ENCODE data around the gene CPHXL2.

Gene CPHXL2

DNA sequence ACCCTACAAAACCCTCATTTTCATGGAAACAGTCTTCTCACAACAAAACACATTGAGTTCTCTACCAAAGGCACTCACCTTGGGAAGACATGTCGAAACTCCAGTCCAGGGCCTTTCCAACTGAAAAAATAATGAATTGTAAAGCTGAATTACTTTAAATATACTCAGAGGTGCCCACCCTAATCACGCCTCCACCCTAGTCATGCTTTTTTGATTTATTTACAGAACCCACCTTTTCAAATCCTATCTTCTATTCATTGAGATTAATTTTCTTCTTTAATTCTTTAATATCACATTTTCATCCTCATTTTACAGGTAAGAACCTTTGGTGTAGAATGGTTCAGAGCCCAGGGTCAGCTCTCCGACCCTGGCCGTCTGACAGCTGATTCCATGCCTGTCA lies at the start of gene CPHXL2:
Gene CPHXL2, minus strand, starts transcription at position 101 of the 400 bp plus-strand sequence. Its CDS starts 10 bp downstream, at position 91.
- no peaks in the 10 kb centered on the region for H3K36me3 ChIP-seq (ENCODE audit: insufficient read depth, low read depth, low read length)
- H3K9me3 ChIP-seq (ENCODE audit: insufficient read depth, low read depth, low read length): no peaks in the 10 kb centered on the region
- H3K4me3 ChIP-seq (ENCODE audit: low read length): no peak within 1 kb of the TSS
- no peaks in the 10 kb centered on the region for H3K27me3 ChIP-seq (ENCODE audit: insufficient read depth, low read length)
- no peaks in the 10 kb centered on the region for H3K4me1 ChIP-seq (ENCODE audit: insufficient read depth, low read length)
- H3K9ac ChIP-seq (ENCODE audit: low read depth, low read length): no peak within 1 kb of the TSS
- no peak within 1 kb of the TSS for H3K27ac ChIP-seq (ENCODE audit: low read length)

DNA sequence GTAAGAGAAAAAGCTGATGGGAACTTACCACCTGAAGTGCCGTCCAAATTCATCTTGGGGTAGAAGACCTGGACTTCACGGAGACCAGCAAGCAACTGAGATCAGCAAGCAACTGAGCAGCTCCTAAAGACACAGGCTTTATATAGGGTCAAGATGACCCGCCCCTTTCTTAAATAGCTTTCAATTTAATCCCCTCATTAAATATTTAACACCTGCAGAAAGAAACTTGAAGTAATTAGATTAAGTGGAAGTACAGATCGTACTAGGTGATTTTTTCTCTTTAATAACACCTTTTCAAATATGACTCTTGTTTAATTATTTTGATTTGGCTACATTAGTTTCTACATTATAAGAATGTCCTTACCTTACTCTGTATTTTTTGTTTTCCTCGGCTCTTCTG lies 49.6 kb upstream of the CPHXL2 start, which contains the start of gene CPHXL:
Gene CPHXL, minus strand, starts transcription at position 101 of the 400 bp plus-strand sequence. Its CDS starts 48 bp downstream, at position 53.
- no peaks in the 10 kb centered on the region for H3K27me3 ChIP-seq (ENCODE audit: insufficient read depth, low read length)
- no peaks in the 10 kb centered on the region for H3K36me3 ChIP-seq (ENCODE audit: insufficient read depth, low read depth, low read length)
- H3K27ac ChIP-seq (ENCODE audit: low read length): no peak within 1 kb of the TSS
- no peak within 1 kb of the TSS for H3K4me3 ChIP-seq (ENCODE audit: low read length)
- H3K9me3 ChIP-seq (ENCODE audit: insufficient read depth, low read depth, low read length): no peaks in the 10 kb centered on the region
- no peaks in the 10 kb centered on the region for H3K4me1 ChIP-seq (ENCODE audit: insufficient read depth, low read length)
- H3K9ac ChIP-seq (ENCODE audit: low read depth, low read length): no peak within 1 kb of the TSS

DNA sequence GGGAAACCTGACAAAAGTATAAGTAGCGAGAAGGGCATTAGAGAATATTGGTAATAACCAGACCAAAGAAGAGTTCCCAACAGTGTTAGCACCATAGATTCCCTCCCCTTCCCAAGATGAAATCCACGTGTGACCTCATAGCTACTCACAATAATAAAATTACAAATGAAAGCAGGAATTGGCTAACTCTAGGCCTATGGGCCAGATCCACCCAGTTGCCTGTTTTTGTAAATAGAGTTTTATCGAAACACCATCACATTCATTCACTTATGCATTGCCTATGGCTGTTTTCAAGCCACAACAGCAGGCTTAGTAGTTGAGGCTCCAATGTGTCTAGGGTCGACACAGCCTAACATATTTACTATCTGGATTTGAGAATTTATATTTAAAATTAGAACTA lies 41.6 kb upstream of the CPHXL2 start:
- H3K27me3 ChIP-seq (ENCODE audit: insufficient read depth, low read length): no peaks in the 10 kb centered on the region; the same call in 1 of the 2 replicates
- H3K4me3 ChIP-seq (ENCODE audit: low read length): no peak overlapping the region
- H3K4me1 ChIP-seq (ENCODE audit: insufficient read depth, low read length): no peaks in the 10 kb centered on the region
- H3K9ac ChIP-seq (ENCODE audit: low read depth, low read length): no peak overlapping the region
- no peaks in the 10 kb centered on the region for H3K36me3 ChIP-seq (ENCODE audit: insufficient read depth, low read depth, low read length)
- H3K27ac ChIP-seq (ENCODE audit: low read length): no peak overlapping the region
- peaks cover 31% of the 10 kb centered on the region for H3K9me3 ChIP-seq (ENCODE audit: insufficient read depth, low read depth, low read length)

DNA sequence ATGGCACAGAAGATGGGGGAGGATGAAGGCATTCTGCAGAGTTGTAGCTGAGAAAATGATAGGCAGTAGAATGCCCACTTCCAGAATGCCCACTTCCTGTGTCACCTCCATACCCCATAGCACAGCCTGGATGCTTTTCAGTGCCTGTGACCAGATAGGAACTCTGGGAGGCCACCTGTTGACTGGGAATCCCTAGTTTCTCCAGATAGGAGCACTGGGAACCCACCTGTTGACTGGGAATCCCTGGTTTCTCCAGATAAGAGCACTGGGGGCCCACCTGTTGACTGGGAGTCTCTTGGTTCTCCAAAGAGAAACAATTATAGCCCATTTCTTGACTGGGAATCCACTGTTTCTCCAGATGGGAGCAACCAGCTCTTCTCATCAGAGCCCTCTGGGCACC lies 37.9 kb upstream of the CPHXL2 start:
- no peaks in the 10 kb centered on the region for H3K4me1 ChIP-seq (ENCODE audit: insufficient read depth, low read length)
- H3K9ac ChIP-seq (ENCODE audit: low read depth, low read length): no peak overlapping the region
- no peaks in the 10 kb centered on the region for H3K36me3 ChIP-seq (ENCODE audit: insufficient read depth, low read depth, low read length)

DNA sequence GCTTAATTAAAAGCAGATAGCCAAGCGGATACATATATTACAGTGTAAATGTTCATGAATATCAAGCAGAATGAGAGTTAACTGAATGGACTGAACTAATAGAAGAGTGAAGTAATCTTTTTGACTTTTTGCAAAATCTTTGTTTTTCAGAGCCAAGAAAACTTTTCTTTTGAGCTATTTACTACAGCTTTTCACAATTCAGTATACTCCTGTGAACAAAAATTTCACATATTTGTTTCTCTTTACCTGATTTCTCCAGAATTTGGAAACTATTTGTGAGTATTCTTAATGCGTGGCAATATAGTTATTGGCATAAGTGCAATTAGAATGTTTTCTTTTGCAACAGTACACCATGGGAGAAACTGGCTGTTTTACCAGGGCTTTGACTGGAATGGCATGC lies 33.5 kb upstream of the CPHXL2 start:
- peaks cover 35% of the 10 kb centered on the region for H3K9me3 ChIP-seq (ENCODE audit: insufficient read depth, low read depth, low read length)

More for the DNA sequence above, 37.9 kb upstream of the CPHXL2 start:
- Histone ChIP-seq H3K27me3 (ENCODE audit: insufficient read depth, low read length) (no peaks in the 10 kb centered on the region; the same call in 1 of the 2 replicates), H3K9me3 (ENCODE audit: insufficient read depth, low read depth, low read length) (peaks cover 56% of the 10 kb centered on the region), H3K4me3 (ENCODE audit: low read length) (no peak overlapping the region), H3K27ac (ENCODE audit: low read length) (no peak overlapping the region)

DNA sequence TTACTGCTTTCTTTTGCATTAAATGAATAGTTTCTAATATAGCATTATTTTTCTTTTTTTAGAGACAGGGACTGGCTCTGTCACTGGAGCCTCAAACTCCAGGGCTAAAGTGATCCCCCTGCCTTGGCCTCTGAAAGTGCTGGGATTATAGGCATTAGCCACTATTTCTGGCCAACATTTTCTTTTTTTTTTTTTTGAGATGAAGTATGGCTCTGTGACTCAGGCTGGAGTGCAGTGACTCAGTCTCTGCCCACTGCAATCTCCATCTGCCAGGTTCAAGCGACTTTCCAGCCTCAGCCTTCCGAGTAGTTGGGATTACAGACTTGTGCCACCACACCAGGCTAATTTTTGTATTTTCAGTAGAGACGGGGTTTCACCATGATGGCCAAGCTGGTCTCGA lies 26.5 kb upstream of the CPHXL2 start:
- no peaks in the 10 kb centered on the region; the same call in 1 of the 2 replicates for H3K4me1 ChIP-seq (ENCODE audit: insufficient read depth, low read length)
- H3K27ac ChIP-seq (ENCODE audit: low read length): no peak overlapping the region
- H3K36me3 ChIP-seq (ENCODE audit: insufficient read depth, low read depth, low read length): no peaks in the 10 kb centered on the region
- H3K27me3 ChIP-seq (ENCODE audit: insufficient read depth, low read length): no peaks in the 10 kb centered on the region
- no peaks in the 10 kb centered on the region; the same call in 1 of the 2 replicates for H3K9me3 ChIP-seq (ENCODE audit: insufficient read depth, low read depth, low read length)
- no peak overlapping the region for H3K9ac ChIP-seq (ENCODE audit: low read depth, low read length)
- H3K4me3 ChIP-seq (ENCODE audit: low read length): no peak overlapping the region

More for the DNA sequence above, 33.5 kb upstream of the CPHXL2 start:
- Histone ChIP-seq H3K36me3 (ENCODE audit: insufficient read depth, low read depth, low read length) (no peaks in the 10 kb centered on the region), H3K4me3 (ENCODE audit: low read length) (no peak overlapping the region), H3K9ac (ENCODE audit: low read depth, low read length) (no peak overlapping the region), H3K27ac (ENCODE audit: low read length) (no peak overlapping the region), H3K4me1 (ENCODE audit: insufficient read depth, low read length) (no peaks in the 10 kb centered on the region), H3K27me3 (ENCODE audit: insufficient read depth, low read length) (no peaks in the 10 kb centered on the region)

DNA sequence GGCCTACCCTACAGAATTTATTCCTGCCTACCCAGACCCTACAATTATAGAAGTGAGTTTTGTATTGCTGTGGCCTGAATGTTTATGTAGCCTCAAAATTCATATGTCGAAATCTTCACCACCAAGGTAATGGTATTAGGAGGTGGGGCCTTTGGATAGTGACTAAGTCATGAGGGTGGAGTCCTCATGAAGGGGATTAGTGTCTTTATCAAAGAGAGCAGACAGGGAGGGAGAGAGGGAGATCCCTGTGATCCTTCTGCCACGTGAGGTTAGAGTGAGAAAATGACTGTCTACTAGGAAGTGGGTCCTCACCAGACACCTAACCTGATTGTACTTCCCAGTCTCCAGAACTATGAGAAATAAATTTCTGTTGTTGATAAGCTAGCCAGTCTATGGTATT lies 25.4 kb upstream of the CPHXL2 start:
- Histone ChIP-seq H3K9ac (ENCODE audit: low read depth, low read length) (no peak overlapping the region), H3K4me1 (ENCODE audit: insufficient read depth, low read length) (no peaks in the 10 kb centered on the region; the same call in 1 of the 2 replicates), H3K36me3 (ENCODE audit: insufficient read depth, low read depth, low read length) (no peaks in the 10 kb centered on the region), H3K4me3 (ENCODE audit: low read length) (no peak overlapping the region), H3K27me3 (ENCODE audit: insufficient read depth, low read length) (no peaks in the 10 kb centered on the region), H3K9me3 (ENCODE audit: insufficient read depth, low read depth, low read length) (no peaks in the 10 kb centered on the region), H3K27ac (ENCODE audit: low read length) (no peak overlapping the region)

DNA sequence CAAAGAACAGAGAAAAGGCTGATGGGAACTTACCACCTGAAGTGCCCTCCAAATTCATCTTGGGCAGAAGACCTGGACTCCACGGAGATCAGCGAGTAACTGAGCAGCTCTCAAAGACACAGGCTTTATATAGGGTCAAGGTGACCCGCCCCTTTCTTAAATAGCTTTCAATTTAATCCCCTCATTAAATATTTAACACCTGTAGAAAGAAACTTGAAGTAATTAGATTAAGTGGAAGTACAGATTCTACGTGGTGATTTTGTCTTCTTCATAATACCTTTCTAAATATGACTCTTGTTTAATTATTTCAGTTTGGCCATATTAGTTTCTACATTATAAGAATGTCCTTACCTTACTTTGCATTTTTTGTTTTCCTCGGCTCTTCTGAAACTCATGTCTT lies 24.6 kb upstream of the CPHXL2 start, which contains the start of gene DUXB:
Gene DUXB, minus strand, starts transcription at position 101 of the 400 bp plus-strand sequence. Its CDS starts 43 bp downstream, at position 58.
- Histone ChIP-seq H3K9me3 (ENCODE audit: insufficient read depth, low read depth, low read length) (no peaks in the 10 kb centered on the region), H3K9ac (ENCODE audit: low read depth, low read length) (no peak within 1 kb of the TSS), H3K36me3 (ENCODE audit: insufficient read depth, low read depth, low read length) (no peaks in the 10 kb centered on the region), H3K27me3 (ENCODE audit: insufficient read depth, low read length) (no peaks in the 10 kb centered on the region), H3K4me3 (ENCODE audit: low read length) (no peak within 1 kb of the TSS), H3K4me1 (ENCODE audit: insufficient read depth, low read length) (no peaks in the 10 kb centered on the region; the same call in 1 of the 2 replicates), H3K27ac (ENCODE audit: low read length) (no peak within 1 kb of the TSS)

DNA sequence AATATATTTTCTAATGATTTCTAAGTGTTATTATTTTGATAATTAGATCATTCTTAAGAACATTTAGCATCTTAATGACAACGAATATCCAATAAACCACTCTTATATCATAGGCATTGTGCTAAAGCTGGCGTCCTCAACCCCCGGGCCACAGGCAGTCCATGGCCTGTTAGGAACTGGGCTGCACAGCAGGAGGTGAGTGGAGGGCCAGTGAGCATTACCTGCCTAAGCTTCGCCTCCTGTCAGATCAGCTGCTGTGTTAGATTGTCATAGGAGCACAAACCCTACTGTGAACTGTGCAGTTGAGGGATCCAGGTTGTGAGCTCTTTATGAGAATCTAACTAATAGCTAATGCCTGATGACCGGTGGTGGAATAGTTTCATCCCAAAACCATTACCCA lies 20.8 kb upstream of the CPHXL2 start:
- no peaks in the 10 kb centered on the region for H3K9me3 ChIP-seq (ENCODE audit: insufficient read depth, low read depth, low read length)
- H3K27ac ChIP-seq (ENCODE audit: low read length): no peak overlapping the region
- H3K27me3 ChIP-seq (ENCODE audit: insufficient read depth, low read length): no peaks in the 10 kb centered on the region
- no peak overlapping the region for H3K9ac ChIP-seq (ENCODE audit: low read depth, low read length)
- no peaks in the 10 kb centered on the region; the same call in 1 of the 2 replicates for H3K4me1 ChIP-seq (ENCODE audit: insufficient read depth, low read length)
- no peak overlapping the region for H3K4me3 ChIP-seq (ENCODE audit: low read length)
- H3K36me3 ChIP-seq (ENCODE audit: insufficient read depth, low read depth, low read length): no peaks in the 10 kb centered on the region

DNA sequence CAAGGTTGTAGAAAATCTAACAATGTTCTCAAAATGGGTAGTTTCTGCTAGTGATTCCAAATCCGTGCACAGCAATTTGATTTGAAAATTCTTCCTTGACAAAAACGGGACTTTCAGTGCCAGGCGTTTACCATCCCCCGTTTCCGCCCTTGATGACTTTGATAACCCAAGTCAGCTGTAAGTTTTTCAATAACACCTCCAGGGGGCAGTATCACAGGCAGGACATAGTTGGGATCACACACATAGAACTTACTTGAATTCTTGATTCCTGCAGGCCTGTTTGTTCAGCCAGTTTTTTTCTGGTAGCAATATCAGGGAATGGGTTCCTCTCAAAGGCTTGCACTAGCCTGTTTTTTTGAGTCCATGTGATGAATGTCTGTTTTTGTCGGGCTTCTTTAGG lies 18.9 kb upstream of the CPHXL2 start:
- Histone ChIP-seq H3K9ac (ENCODE audit: low read depth, low read length) (no peak overlapping the region), H3K36me3 (ENCODE audit: insufficient read depth, low read depth, low read length) (no peaks in the 10 kb centered on the region), H3K4me1 (ENCODE audit: insufficient read depth, low read length) (no peaks in the 10 kb centered on the region), H3K4me3 (ENCODE audit: low read length) (no peak overlapping the region), H3K27ac (ENCODE audit: low read length) (no peak overlapping the region), H3K27me3 (ENCODE audit: insufficient read depth, low read length) (no peaks in the 10 kb centered on the region), H3K9me3 (ENCODE audit: insufficient read depth, low read depth, low read length) (no peaks in the 10 kb centered on the region; the same call in 1 of the 2 replicates)

DNA sequence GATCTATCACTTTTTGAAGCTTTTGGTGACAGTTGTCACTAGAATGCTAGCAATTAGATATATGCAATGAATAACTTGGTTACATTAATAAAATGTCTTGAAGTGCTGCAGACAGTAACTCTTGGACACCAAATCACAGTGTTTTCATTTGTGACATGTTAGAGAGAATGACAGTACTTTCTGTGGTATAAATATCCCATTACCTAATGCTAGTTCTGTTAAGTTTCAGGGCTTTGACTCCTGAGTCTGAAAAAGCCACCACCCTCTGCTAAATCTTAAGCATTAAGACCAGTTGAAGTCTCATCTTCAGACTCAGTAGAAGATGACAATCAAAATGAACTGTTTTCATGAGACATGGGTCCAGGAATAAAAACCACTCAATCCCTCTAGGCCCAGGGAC lies 10.6 kb upstream of the CPHXL2 start:
- no peak overlapping the region for H3K9ac ChIP-seq (ENCODE audit: low read depth, low read length)
- H3K27ac ChIP-seq (ENCODE audit: low read length): no peak overlapping the region
- H3K27me3 ChIP-seq (ENCODE audit: insufficient read depth, low read length): no peaks in the 10 kb centered on the region
- no peaks in the 10 kb centered on the region for H3K36me3 ChIP-seq (ENCODE audit: insufficient read depth, low read depth, low read length)
- H3K4me1 ChIP-seq (ENCODE audit: insufficient read depth, low read length): no peaks in the 10 kb centered on the region
- no peak overlapping the region for H3K4me3 ChIP-seq (ENCODE audit: low read length)
- peaks cover 47% of the 10 kb centered on the region for H3K9me3 ChIP-seq (ENCODE audit: insufficient read depth, low read depth, low read length)

DNA sequence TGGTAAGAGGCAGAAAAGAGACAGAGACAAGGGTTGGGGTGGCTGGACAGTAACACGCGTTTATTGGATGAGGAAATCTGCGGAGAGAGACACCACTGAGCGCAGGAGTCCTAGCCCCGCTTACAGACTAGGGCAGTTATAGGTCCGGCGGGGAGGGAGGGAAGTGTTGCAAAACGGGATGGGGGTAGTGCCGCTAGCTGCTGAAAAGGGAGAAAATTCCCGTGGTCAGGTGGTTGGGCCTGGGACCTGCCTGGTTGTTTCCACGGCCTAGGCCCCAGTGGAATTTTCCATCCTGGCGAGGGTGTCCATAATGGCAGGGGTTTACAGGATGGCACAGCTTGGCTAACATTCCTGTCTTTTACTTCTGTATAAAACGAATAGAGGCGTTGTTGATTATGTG lies 5.5 kb upstream of the CPHXL2 start:
- Histone ChIP-seq H3K9ac (ENCODE audit: low read depth, low read length) (no peak overlapping the region), H3K4me3 (ENCODE audit: low read length) (no peak overlapping the region)

More for the DNA sequence above, 5.5 kb upstream of the CPHXL2 start:
- H3K36me3 ChIP-seq (ENCODE audit: insufficient read depth, low read depth, low read length): no peaks in the 10 kb centered on the region
- H3K27ac ChIP-seq (ENCODE audit: low read length): no peak overlapping the region
- peaks cover 41% of the 10 kb centered on the region for H3K9me3 ChIP-seq (ENCODE audit: insufficient read depth, low read depth, low read length)
- H3K4me1 ChIP-seq (ENCODE audit: insufficient read depth, low read length): no peaks in the 10 kb centered on the region
- H3K27me3 ChIP-seq (ENCODE audit: insufficient read depth, low read length): no peaks in the 10 kb centered on the region
